ENCODE results near the gene ADCY9. TPM values are rescaled to one million over a fixed set of nuclear protein-coding genes. Genes with fewer than 3 reads are reported as not detected.

Gene ADCY9
- total RNA-seq, 2 donors from 2014 or later, result 18.6 to 18.7 TPM

- ATAC-seq (replicated peaks in 1 of 2), result no peak
- no peak for DNase-seq
- no peak overlapping the region for H3K27ac Mint-ChIP-seq
- no peaks in the 10 kb centered on the region for H3K27me3 Mint-ChIP-seq (ENCODE audit: low read depth)
- peaks cover 2 to 12% of the 10 kb centered on the region in 2 donors for H3K36me3 Mint-ChIP-seq (ENCODE audit: insufficient read depth in 2 of 2)
- no peaks in the 10 kb centered on the region for H3K9me3 Mint-ChIP-seq
- H3K4me1 Mint-ChIP-seq (ENCODE audit: low read depth), result peaks cover 49% of the 10 kb centered on the region
- peak overlapping the region; percentile 83 to 93 for H3K4me3 Mint-ChIP-seq
Observed at GRCh38 chr16:4114257-4115208, 1.7 kb downstream of the ADCY9 start.

- H3K36me3 Mint-ChIP-seq (ENCODE audit: insufficient read depth in 2 of 2), result peaks cover 2 to 14% of the 10 kb centered on the region in 2 donors
- ATAC-seq (replicated peaks in 1 of 2) (no peak), DNase-seq (no peak)
- H3K9me3 Mint-ChIP-seq, result no peaks in the 10 kb centered on the region
- H3K27me3 Mint-ChIP-seq (ENCODE audit: low read depth), result no peaks in the 10 kb centered on the region
- no peak overlapping the region for H3K27ac Mint-ChIP-seq
- H3K4me3 Mint-ChIP-seq, result peak overlapping the region; percentile 83 to 93
- peaks cover 55% of the 10 kb centered on the region for H3K4me1 Mint-ChIP-seq (ENCODE audit: low read depth)
Observed at GRCh38 chr16:4113358-4114256, 2.6 kb downstream of the ADCY9 start.

- no peak for ATAC-seq (replicated peaks in 1 of 2)
- Mint-ChIP-seq H3K4me1 (ENCODE audit: low read depth) (peaks cover 50% of the 10 kb centered on the region), H3K27me3 (ENCODE audit: low read depth) (no peaks in the 10 kb centered on the region), H3K9me3 (no peaks in the 10 kb centered on the region), H3K36me3 (ENCODE audit: insufficient read depth in 2 of 2) (peaks cover 2 to 14% of the 10 kb centered on the region in 2 donors), H3K4me3 (peak overlapping the region; percentile 83 to 93), H3K27ac (peak overlapping the region; percentile 69)
- DNase-seq, result no peak
Observed at GRCh38 chr16:4111748-4112696, 4.2 kb downstream of the ADCY9 start.

GRCh38 chr16:4110680-4111079 lies 5.6 kb downstream of the ADCY9 start:
- H3K4me3 Mint-ChIP-seq, result no peak overlapping the region
- ATAC-seq (replicated peaks in 1 of 2) (no peak), DNase-seq (no peak)
- peaks cover 2 to 15% of the 10 kb centered on the region in 2 donors for H3K36me3 Mint-ChIP-seq (ENCODE audit: insufficient read depth in 2 of 2)
- H3K4me1 Mint-ChIP-seq (ENCODE audit: low read depth), result peaks cover 47% of the 10 kb centered on the region
- no peaks in the 10 kb centered on the region for H3K9me3 Mint-ChIP-seq
- no peak overlapping the region for H3K27ac Mint-ChIP-seq
- H3K27me3 Mint-ChIP-seq (ENCODE audit: low read depth), result no peaks in the 10 kb centered on the region

GRCh38 chr16:4110065-4110464 lies 6.2 kb downstream of the ADCY9 start:
- Mint-ChIP-seq H3K9me3 (no peaks in the 10 kb centered on the region), H3K27me3 (ENCODE audit: low read depth) (no peaks in the 10 kb centered on the region), H3K4me1 (ENCODE audit: low read depth) (peaks cover 47% of the 10 kb centered on the region), H3K27ac (no peak overlapping the region), H3K4me3 (no peak overlapping the region), H3K36me3 (ENCODE audit: insufficient read depth in 2 of 2) (peaks cover 2 to 15% of the 10 kb centered on the region in 2 donors)
- no peak for DNase-seq
- no peak for ATAC-seq (replicated peaks in 1 of 2)

- peaks cover 46% of the 10 kb centered on the region for H3K4me1 Mint-ChIP-seq (ENCODE audit: low read depth)
- H3K36me3 Mint-ChIP-seq (ENCODE audit: insufficient read depth in 2 of 2), result peaks cover 2 to 9% of the 10 kb centered on the region in 2 donors
- DNase-seq, result no peak
- H3K9me3 Mint-ChIP-seq, result no peaks in the 10 kb centered on the region
- ATAC-seq (replicated peaks in 1 of 2), result no peak
- H3K27me3 Mint-ChIP-seq (ENCODE audit: low read depth), result no peaks in the 10 kb centered on the region
- H3K27ac Mint-ChIP-seq, result no peak overlapping the region
- no peak overlapping the region for H3K4me3 Mint-ChIP-seq
Observed at GRCh38 chr16:4109250-4109736, 6.9 kb downstream of the ADCY9 start.

- H3K4me1 Mint-ChIP-seq (ENCODE audit: low read depth), result peaks cover 34% of the 10 kb centered on the region
- no peaks in the 10 kb centered on the region for H3K9me3 Mint-ChIP-seq
Observed at GRCh38 chr16:4106516-4106915, 9.7 kb downstream of the ADCY9 start.

GRCh38 chr16:4105848-4106247 lies 10.4 kb downstream of the ADCY9 start:
- no peak for ATAC-seq (replicated peaks in 1 of 2)
- H3K36me3 Mint-ChIP-seq (ENCODE audit: insufficient read depth in 2 of 2), result peaks cover 0 to 4% of the 10 kb centered on the region in 2 donors
- no peak for DNase-seq
- H3K9me3 Mint-ChIP-seq, result no peaks in the 10 kb centered on the region
- H3K4me3 Mint-ChIP-seq, result no peak overlapping the region
- no peaks in the 10 kb centered on the region for H3K27me3 Mint-ChIP-seq (ENCODE audit: low read depth)
- H3K27ac Mint-ChIP-seq, result no peak overlapping the region
- H3K4me1 Mint-ChIP-seq (ENCODE audit: low read depth), result peaks cover 27% of the 10 kb centered on the region

More at GRCh38 chr16:4106516-4106915, 9.7 kb downstream of the ADCY9 start:
- ATAC-seq (replicated peaks in 1 of 2) (no peak), DNase-seq (no peak)
- no peak overlapping the region for H3K27ac Mint-ChIP-seq
- H3K36me3 Mint-ChIP-seq (ENCODE audit: insufficient read depth in 2 of 2), result peaks cover 0 to 4% of the 10 kb centered on the region in 2 donors
- no peak overlapping the region for H3K4me3 Mint-ChIP-seq
- H3K27me3 Mint-ChIP-seq (ENCODE audit: low read depth), result no peaks in the 10 kb centered on the region

GRCh38 chr16:4103745-4104144 lies 12.5 kb downstream of the ADCY9 start:
- Mint-ChIP-seq H3K4me1 (ENCODE audit: low read depth) (peaks cover 11% of the 10 kb centered on the region), H3K4me3 (no peak overlapping the region), H3K9me3 (no peaks in the 10 kb centered on the region), H3K27ac (no peak overlapping the region), H3K27me3 (ENCODE audit: low read depth) (no peaks in the 10 kb centered on the region), H3K36me3 (ENCODE audit: insufficient read depth in 2 of 2) (peaks cover 0 to 2% of the 10 kb centered on the region in 2 donors)
- DNase-seq (no peak), ATAC-seq (replicated peaks in 1 of 2) (no peak)

GRCh38 chr16:4101421-4102219 lies 14.6 kb downstream of the ADCY9 start:
- Mint-ChIP-seq H3K9me3 (no peaks in the 10 kb centered on the region), H3K4me3 (no peak overlapping the region), H3K27me3 (ENCODE audit: low read depth) (no peaks in the 10 kb centered on the region), H3K36me3 (ENCODE audit: insufficient read depth in 2 of 2) (peaks cover 0 to 2% of the 10 kb centered on the region in 2 donors), H3K27ac (no peak overlapping the region), H3K4me1 (ENCODE audit: low read depth) (peaks cover 11% of the 10 kb centered on the region)
- no peak for ATAC-seq (replicated peaks in 1 of 2)
- no peak for DNase-seq

- Mint-ChIP-seq H3K9me3 (no peaks in the 10 kb centered on the region), H3K36me3 (ENCODE audit: insufficient read depth in 2 of 2) (peaks cover 0 to 3% of the 10 kb centered on the region in 2 donors), H3K4me1 (ENCODE audit: low read depth) (peaks cover 4% of the 10 kb centered on the region), H3K27ac (no peak overlapping the region), H3K27me3 (ENCODE audit: low read depth) (no peaks in the 10 kb centered on the region), H3K4me3 (no peak overlapping the region)
- ATAC-seq (replicated peaks in 1 of 2) (no peak), DNase-seq (no peak)
Observed at GRCh38 chr16:4098501-4098900, 17.7 kb downstream of the ADCY9 start.

All from activated T-cell treated with anti-CD3 and anti-CD28 coated beads, Interleukin-2, amount 50 U/mL, for 72 hours (primary cell).